HG02870 (cell line): ENCODE results near the gene DOCK4.

ENCODE experiments used
- ATAC-seq: cut with Tn5 transposase; IDR thresholded peaks from one replicate; pipeline ENCODE4 v1.9.1; 2021; ENCODE audit warnings: mild to moderate bottlenecking, moderate library complexity; ENCODE audit not compliant: unreplicated experiment

The DOCK4 gene

GRCh38 chr7:111836592-111836991 is 369.6 kb downstream of the DOCK4 start:
- ATAC-seq, result no peak

GRCh38 chr7:111835066-111835465 is 371.1 kb downstream of the DOCK4 start:
- ATAC-seq, result no peak

GRCh38 chr7:111834367-111834766 is 371.8 kb downstream of the DOCK4 start:
- ATAC-seq, result no peak

GRCh38 chr7:111833466-111833865 is 372.7 kb downstream of the DOCK4 start:
- ATAC-seq, result no peak

GRCh38 chr7:111832174-111832573 is 374.0 kb downstream of the DOCK4 start:
- ATAC-seq, result no peak

GRCh38 chr7:111829221-111829620 is 377.0 kb downstream of the DOCK4 start:
- ATAC-seq, result no peak

GRCh38 chr7:111827863-111828504 is 378.2 kb downstream of the DOCK4 start:
- ATAC-seq, result no peak

GRCh38 chr7:111825046-111825445 is 381.2 kb downstream of the DOCK4 start:
- no peak for ATAC-seq

GRCh38 chr7:111823826-111824225 is 382.4 kb downstream of the DOCK4 start:
- ATAC-seq, result no peak

- no peak for ATAC-seq
Observed at GRCh38 chr7:111821046-111821445, 385.2 kb downstream of the DOCK4 start.

- ATAC-seq, result no peak
Observed at GRCh38 chr7:111820621-111821020, 385.6 kb downstream of the DOCK4 start.

GRCh38 chr7:111820121-111820520 is 386.1 kb downstream of the DOCK4 start:
- ATAC-seq, result no peak

- no peak for ATAC-seq
Observed at GRCh38 chr7:111815354-111815753, 390.8 kb downstream of the DOCK4 start.

GRCh38 chr7:111813306-111813705 is 392.9 kb downstream of the DOCK4 start:
- no peak for ATAC-seq

GRCh38 chr7:111806232-111806631 is 400.0 kb downstream of the DOCK4 start:
- ATAC-seq, result no peak

- no peak for ATAC-seq
Observed at GRCh38 chr7:111803015-111803758, 403.0 kb downstream of the DOCK4 start.

- no peak for ATAC-seq
Observed at GRCh38 chr7:111802194-111802772, 403.9 kb downstream of the DOCK4 start.

GRCh38 chr7:111801277-111801676 is 404.9 kb downstream of the DOCK4 start:
- ATAC-seq, result no peak

- no peak for ATAC-seq
Observed at GRCh38 chr7:111796671-111797070, 409.5 kb downstream of the DOCK4 start.

- ATAC-seq, result no peak
Observed at GRCh38 chr7:111789870-111790269, 416.3 kb downstream of the DOCK4 start.

GRCh38 chr7:111789048-111789320 is 417.2 kb downstream of the DOCK4 start:
- ATAC-seq, result no peak

GRCh38 chr7:111788286-111789047 is 417.7 kb downstream of the DOCK4 start:
- no peak for ATAC-seq
